GM12872 (cell line): ENCODE data around the gene LILRA6.

ENCODE experiments used
- CTCF ChIP-seq: IDR thresholded peaks from 3 replicates; pipeline ENCODE4 v1.5.1; 2011; ENCODE audit warnings: low read depth, mild to moderate bottlenecking, low read length, moderate library complexity; ENCODE audit not compliant: insufficient read depth

Gene LILRA6

DNA sequence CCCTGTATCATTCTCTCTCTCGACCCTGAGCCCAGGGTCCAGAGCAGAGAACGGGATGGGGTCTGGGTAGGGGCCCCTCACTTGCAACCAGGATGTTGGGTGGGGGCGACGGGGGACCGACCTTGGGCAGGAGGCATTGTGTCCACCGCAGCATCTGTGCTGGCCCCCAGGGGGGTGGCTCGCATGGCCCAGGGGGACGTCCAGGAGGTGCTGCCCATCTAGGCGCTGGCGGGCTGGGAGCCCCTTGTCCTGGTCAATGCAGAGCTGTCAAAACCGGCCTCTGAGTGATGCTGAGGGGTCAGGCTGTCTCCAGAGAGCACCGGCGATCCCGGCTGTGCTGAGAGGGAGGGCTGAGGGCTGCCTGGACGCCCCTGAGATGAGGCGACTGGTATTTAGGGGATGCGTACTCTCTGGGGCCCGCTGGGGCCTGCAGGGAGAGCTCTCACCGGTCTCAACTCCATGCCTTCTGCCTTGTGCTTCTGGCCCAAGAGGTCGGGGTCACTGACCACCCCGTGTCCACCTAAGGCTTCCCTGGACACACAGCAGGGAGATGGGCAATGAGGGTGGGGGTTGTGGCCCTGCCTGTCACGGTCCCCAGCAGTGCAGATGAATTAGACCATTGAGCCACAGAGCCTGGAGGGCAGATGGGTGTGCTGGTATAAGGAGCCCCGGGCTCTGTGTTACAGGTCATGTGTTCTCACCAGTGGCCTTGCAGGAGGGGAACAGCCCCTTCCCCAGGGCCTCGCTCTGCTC is 33.4 kb downstream of the LILRA6 start:
- TF ChIP-seq CTCF: no peak

GRCh38 chr19:54208784-54209057 is 33.9 kb downstream of the LILRA6 start:
- TF ChIP-seq CTCF: no peak

- no peak for TF ChIP-seq CTCF
Observed at GRCh38 chr19:54207983-54208783, 34.4 kb downstream of the LILRA6 start.

GRCh38 chr19:54207676-54207982 is 35.0 kb downstream of the LILRA6 start:
- TF ChIP-seq CTCF: no peak

GRCh38 chr19:54206831-54207177 is 35.8 kb downstream of the LILRA6 start:
- TF ChIP-seq CTCF: no peak

DNA sequence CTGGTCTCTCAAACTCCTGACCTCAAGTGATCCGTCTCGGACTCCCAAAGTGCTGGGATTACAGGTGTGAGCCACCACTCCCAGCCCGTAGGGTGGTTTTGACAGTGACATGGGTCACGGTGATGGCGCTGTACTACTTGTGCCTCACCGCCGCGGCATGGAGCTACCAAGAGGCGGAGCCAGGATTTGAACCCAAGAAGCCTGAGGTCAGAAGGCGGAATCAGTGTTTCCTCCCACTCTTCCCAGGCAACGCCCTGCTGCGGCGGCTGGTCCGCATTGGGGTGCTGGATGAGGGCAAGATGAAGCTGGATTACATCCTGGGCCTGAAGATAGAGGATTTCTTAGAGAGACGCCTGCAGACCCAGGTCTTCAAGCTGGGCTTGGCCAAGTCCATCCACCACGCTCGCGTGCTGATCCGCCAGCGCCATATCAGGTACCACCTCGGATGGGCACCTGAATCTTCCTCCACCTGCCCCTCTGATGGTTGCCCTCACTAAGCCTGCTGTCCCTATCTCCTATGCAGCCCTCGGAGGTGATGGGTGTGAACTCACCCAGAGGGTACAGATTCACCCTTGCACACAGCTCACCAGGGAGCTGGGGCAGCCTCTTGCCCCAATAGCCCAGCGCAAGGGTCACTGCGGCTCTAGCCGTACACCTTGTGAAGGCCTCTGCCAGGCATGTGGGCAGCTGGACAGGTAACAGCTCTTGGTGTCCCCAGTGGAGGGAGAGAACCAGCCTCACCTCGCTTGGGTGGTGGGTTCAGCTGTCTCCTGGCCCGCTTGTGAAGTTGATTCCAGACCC is 36.4 kb downstream of the LILRA6 start:
- TF ChIP-seq CTCF: no peak

- TF ChIP-seq CTCF: no peak
Observed at GRCh38 chr19:54204767-54205468, 37.7 kb downstream of the LILRA6 start.
